GM12872 (cell line): ENCODE results near the gene PPIL4.

ENCODE experiments used
- CTCF ChIP-seq: IDR thresholded peaks from 3 replicates; pipeline ENCODE4 v1.5.1; 2011; ENCODE audit warnings: low read depth, mild to moderate bottlenecking, low read length, moderate library complexity; ENCODE audit not compliant: insufficient read depth

Gene PPIL4

GRCh38 chr6:149500096-149500495 lies 45.7 kb downstream of the PPIL4 start:
- TF ChIP-seq CTCF, result no peak

- no peak for TF ChIP-seq CTCF
Observed at GRCh38 chr6:149499066-149499465, 46.8 kb downstream of the PPIL4 start.

GRCh38 chr6:149497365-149497764 lies 48.5 kb downstream of the PPIL4 start:
- TF ChIP-seq CTCF, result no peak

GRCh38 chr6:149493761-149494320 lies 52.0 kb downstream of the PPIL4 start:
- no peak for TF ChIP-seq CTCF

- no peak for TF ChIP-seq CTCF
Observed at GRCh38 chr6:149492798-149493343, 53.0 kb downstream of the PPIL4 start.

DNA sequence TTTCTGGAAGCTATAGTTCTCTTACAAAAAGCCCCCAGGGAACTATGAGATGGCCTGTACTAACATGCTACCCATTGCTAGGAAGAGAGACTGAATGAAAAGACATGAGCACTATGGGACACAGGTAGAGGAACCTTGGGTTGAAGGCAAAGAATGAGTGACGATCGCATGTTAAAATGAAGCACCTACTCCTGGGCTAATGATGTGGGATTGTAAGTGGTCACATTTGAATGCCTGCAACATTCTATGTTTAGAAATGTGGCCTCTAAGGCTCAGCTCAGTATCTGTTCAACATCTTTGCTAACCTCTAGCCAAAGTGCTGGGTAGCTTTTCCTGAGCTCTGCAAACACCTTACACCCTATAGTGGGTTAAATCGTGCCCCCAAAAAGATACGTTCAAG lies 55.9 kb downstream of the PPIL4 start:
- TF ChIP-seq CTCF, result no peak

- TF ChIP-seq CTCF, result no peak
Observed at GRCh38 chr6:149488815-149489214, 57.0 kb downstream of the PPIL4 start.
